ENCODE data around the gene BCO2. TPM values are rescaled to one million over a fixed set of nuclear protein-coding genes. Genes with fewer than 3 reads are reported as not detected.

The BCO2 gene
- total and polyA plus RNA-seq, 2 experiments from 2014 or later: 0.63 to 1.1 TPM

- H3K27me3 Mint-ChIP-seq (ENCODE audit: insufficient read depth, low read depth, poor library complexity): no peaks in the 10 kb centered on the region
- Histone ChIP-seq H3K36me3 (ENCODE audit: insufficient read depth) (no peaks in the 10 kb centered on the region), H4K20me1 (replicated peaks; ENCODE audit: insufficient read depth) (no peaks in the 10 kb centered on the region), H3K9me2 (ENCODE audit: insufficient read depth) (no peaks in the 10 kb centered on the region), H3K27ac (ENCODE audit: low read depth) (no peak overlapping the region), H3F3A (replicated peaks; ENCODE audit: low read depth) (no peaks in the 10 kb centered on the region), H3K4me2 (no peak overlapping the region), H3K79me2 (replicated peaks; ENCODE audit: insufficient read depth) (no peaks in the 10 kb centered on the region), H2AFZ (no peak overlapping the region), H3K27me3 (ENCODE audit: insufficient read depth) (no peaks in the 10 kb centered on the region), H3K4me1 (ENCODE audit: insufficient read depth) (no peaks in the 10 kb centered on the region), H3K4me3 (no peak overlapping the region)
- no peak for TF ChIP-seq REST (IDR thresholded peaks at IDR 0.05; ENCODE audit: unreplicated experiment)
- TF ChIP-seq EZH2 (IDR thresholded peaks at IDR 0.05; ENCODE audit: low read depth, unreplicated experiment): no peak
- TF ChIP-seq EZH2phosphoT487 (IDR thresholded peaks at IDR 0.05; ENCODE audit: unreplicated experiment): no peak
- no peak for TF ChIP-seq ZNF331 (CRISPR knock-in tag; IDR thresholded peaks at IDR 0.05; ENCODE audit: low read depth)
- no peak for TF ChIP-seq POLR2AphosphoS5 (IDR thresholded peaks at IDR 0.05; ENCODE audit: low read depth)
- no peak for TF ChIP-seq ZNF114 (CRISPR knock-in tag; IDR thresholded peaks at IDR 0.05)
- TF ChIP-seq ZNF462 (CRISPR knock-in tag; IDR thresholded peaks at IDR 0.05): no peak
- no peak for TF ChIP-seq CTCF (conservative IDR thresholded peaks at IDR 0.05; ENCODE audit: low read depth in 2 of 2)
- TF ChIP-seq NANOG (IDR thresholded peaks at IDR 0.05; ENCODE audit: borderline replicate concordance): no peak
- TF ChIP-seq ETS1 (IDR thresholded peaks at IDR 0.05): no peak
- no peak for TF ChIP-seq JUNB (IDR thresholded peaks at IDR 0.05; ENCODE audit: unreplicated experiment)
- TF ChIP-seq STAT1 (IDR thresholded peaks at IDR 0.05; ENCODE audit: unreplicated experiment): no peak
- TF ChIP-seq CREB1 (CRISPR knock-in tag; IDR thresholded peaks at IDR 0.05; ENCODE audit: low read depth): no peak
- H3K27ac Mint-ChIP-seq: no peak overlapping the region
- H3K9me3 Mint-ChIP-seq: peaks cover 9% of the 10 kb centered on the region; the same call in 2 of the 3 replicates
- H3K4me1 Mint-ChIP-seq: no peaks in the 10 kb centered on the region
- ATAC-seq: no peak
- no peak for DNase-seq (ENCODE audit: low spot score)
- H3K36me3 Mint-ChIP-seq (ENCODE audit: low read depth): peaks cover 9% of the 10 kb centered on the region; the same call in 2 of the 3 replicates
- H3K4me3 Mint-ChIP-seq: no peak overlapping the region
These were observed 72.9 kb downstream of the BCO2 start for GRCh38 chr11:112248201-112248600.

Measured in GM23338 (cell line).